Stimulated activated naive CD8-positive, alpha-beta T cell treated with anti-CD3 and anti-CD28 coated beads, Interleukin-15, Interleukin-2, amounts not matched to agents 100 ng/mL and 50 ng/mL, for 24 hours (primary cell): ENCODE results near the gene KIAA1755.

Experiments
- H3K27ac Mint-ChIP-seq: one replicate; pipeline ENCODE4 v1.8.0; 2021; ENCODE audit warnings: mild to moderate bottlenecking, mixed read lengths
- H3K27me3 Mint-ChIP-seq: one replicate; pipeline ENCODE4 v1.8.0; 2021; ENCODE audit warnings: mixed read lengths
- H3K36me3 Mint-ChIP-seq: one replicate; pipeline ENCODE4 v1.8.0; 2021; ENCODE audit warnings: low read depth, mixed read lengths
- H3K4me1 Mint-ChIP-seq: one replicate; pipeline ENCODE4 v1.8.0; 2021; ENCODE audit warnings: low read depth, mixed read lengths
- H3K4me3 Mint-ChIP-seq: one replicate; pipeline ENCODE4 v1.8.0; 2021; ENCODE audit warnings: mild to moderate bottlenecking, mixed read lengths
- H3K9me3 Mint-ChIP-seq: one replicate; pipeline ENCODE4 v1.8.0; 2021; ENCODE audit warnings: mixed read lengths

KIAA1755 gene

GRCh38 chr20:38165089-38165965, 95.2 kb downstream of the KIAA1755 start, which contains the start of gene TGM2:
TSS of gene TGM2 (minus strand) at chr20:38165270. CDS start at chr20:38165198, 72 bp downstream.
- no peak within 1 kb of the TSS for H3K4me3 Mint-ChIP-seq
- no peaks in the 10 kb centered on the region for H3K9me3 Mint-ChIP-seq
- H3K27ac Mint-ChIP-seq: no peak within 1 kb of the TSS
- H3K27me3 Mint-ChIP-seq: peaks cover 10% of the 10 kb centered on the region
- H3K36me3 Mint-ChIP-seq: no peaks in the 10 kb centered on the region
- H3K4me1 Mint-ChIP-seq: peaks cover 17% of the 10 kb centered on the region

GRCh38 chr20:38164624-38165088, 95.9 kb downstream of the KIAA1755 start:
- Mint-ChIP-seq H3K9me3 (no peaks in the 10 kb centered on the region), H3K4me3 (no peak overlapping the region), H3K27me3 (peaks cover 10% of the 10 kb centered on the region), H3K36me3 (no peaks in the 10 kb centered on the region), H3K4me1 (peaks cover 17% of the 10 kb centered on the region), H3K27ac (no peak overlapping the region)

- peaks cover 10% of the 10 kb centered on the region for H3K27me3 Mint-ChIP-seq
- peaks cover 16% of the 10 kb centered on the region for H3K4me1 Mint-ChIP-seq
- no peak overlapping the region for H3K4me3 Mint-ChIP-seq
- no peak overlapping the region for H3K27ac Mint-ChIP-seq
- no peaks in the 10 kb centered on the region for H3K36me3 Mint-ChIP-seq
- no peaks in the 10 kb centered on the region for H3K9me3 Mint-ChIP-seq
These were observed 96.5 kb downstream of the KIAA1755 start for GRCh38 chr20:38164069-38164468.

- Mint-ChIP-seq H3K4me1 (peaks cover 7% of the 10 kb centered on the region), H3K4me3 (no peak overlapping the region), H3K36me3 (no peaks in the 10 kb centered on the region), H3K27ac (no peak overlapping the region), H3K27me3 (peaks cover 10% of the 10 kb centered on the region), H3K9me3 (no peaks in the 10 kb centered on the region)
These were observed 97.4 kb downstream of the KIAA1755 start for GRCh38 chr20:38162878-38163875.

GRCh38 chr20:38162149-38162548, 98.4 kb downstream of the KIAA1755 start:
- peaks cover 6% of the 10 kb centered on the region for H3K4me1 Mint-ChIP-seq
- no peak overlapping the region for H3K27ac Mint-ChIP-seq
- H3K27me3 Mint-ChIP-seq: peaks cover 10% of the 10 kb centered on the region
- no peaks in the 10 kb centered on the region for H3K36me3 Mint-ChIP-seq
- no peak overlapping the region for H3K4me3 Mint-ChIP-seq
- H3K9me3 Mint-ChIP-seq: no peaks in the 10 kb centered on the region

GRCh38 chr20:38161412-38161774, 99.1 kb downstream of the KIAA1755 start:
- H3K4me3 Mint-ChIP-seq: no peak overlapping the region
- no peaks in the 10 kb centered on the region for H3K36me3 Mint-ChIP-seq
- H3K4me1 Mint-ChIP-seq: peaks cover 6% of the 10 kb centered on the region
- H3K27ac Mint-ChIP-seq: no peak overlapping the region
- no peaks in the 10 kb centered on the region for H3K9me3 Mint-ChIP-seq
- peaks cover 10% of the 10 kb centered on the region for H3K27me3 Mint-ChIP-seq
